K562 (cell line): ENCODE data around the gene STS. TPM values are rescaled to one million over a fixed set of nuclear protein-coding genes. Genes with fewer than 3 reads are reported as not detected.

Experiments
- ASH1L ChIP-seq: fragments of 450-650 bp; IDR thresholded peaks from 2 replicates; pipeline ENCODE4 v1.6.1; 2018; ENCODE audit warnings: borderline replicate concordance, mild to moderate bottlenecking, low read depth; ENCODE audit not compliant: partially characterized antibody
- BCLAF1 ChIP-seq, 2 experiments: fragments of 450-650 bp in 1 of 2; IDR thresholded peaks; 2 replicates each; pipeline ENCODE4 v1.6.1; 2011 to 2017; ENCODE audit warnings: low read depth in 2 of 2, antibody characterized with exemption in 1 of 2, borderline replicate concordance in 1 of 2, low read length in 1 of 2, mild to moderate bottlenecking in 1 of 2, mixed read lengths in 1 of 2; ENCODE audit not compliant: control insufficient read depth in 1 of 2
- DACH1 ChIP-seq: fragments of 450-650 bp; IDR thresholded peaks from 2 replicates; pipeline ENCODE4 v1.6.1; 2018; ENCODE audit not compliant: partially characterized antibody
- ELF2 ChIP-seq: fragments of 250-450 bp; sonication (Bioruptor Pico); IDR thresholded peaks from 2 replicates; pipeline ENCODE4 v1.5.0; 2021; ENCODE audit warnings: mild to moderate bottlenecking
- ETV1 ChIP-seq: fragments of 450-650 bp; conservative IDR thresholded peaks from 2 replicates; pipeline ENCODE4 v1.6.1; 2016; ENCODE audit warnings: missing genetic modification characterization, control low read depth, low read depth, missing compliant biosample characterization
- FOXK1 ChIP-seq: sonication (generic); formaldehyde crosslinking; IDR thresholded peaks from 2 replicates; pipeline ENCODE4 v1.8.0; 2022; ENCODE audit warnings: missing genetic modification reagents, mild to moderate bottlenecking, borderline replicate concordance
- FOXO4 ChIP-seq: fragments of 450-650 bp; formaldehyde crosslinking; IDR thresholded peaks from 2 replicates; pipeline ENCODE4 v1.4.0; 2020; ENCODE audit warnings: mild to moderate bottlenecking, moderate library complexity
- HDAC8 ChIP-seq: fragments of 450-650 bp; IDR thresholded peaks from 2 replicates; pipeline ENCODE4 v1.6.1; 2016; ENCODE audit warnings: mild to moderate bottlenecking, missing genetic modification characterization, moderate library complexity, missing compliant biosample characterization
- HDGF ChIP-seq: fragments of 450-650 bp; IDR thresholded peaks from 2 replicates; pipeline ENCODE4 v1.6.1; 2016
- HMGN3 ChIP-seq: IDR thresholded peaks from 2 replicates; pipeline ENCODE4 v1.6.1; 2011; ENCODE audit warnings: borderline replicate concordance, low read depth, mild to moderate bottlenecking, mixed read lengths, low read length; ENCODE audit not compliant: insufficient read length; ENCODE audit errors: extremely low read depth
- KDM2B ChIP-seq: fragments of 250-450 bp; sonication (Bioruptor Pico); IDR thresholded peaks from 2 replicates; pipeline ENCODE4 v1.8.0; 2021; ENCODE audit warnings: mild to moderate bottlenecking, moderate library complexity
- NR1H2 ChIP-seq: sonication (generic); formaldehyde crosslinking; IDR thresholded peaks from 2 replicates; pipeline ENCODE4 v1.4.0; 2020; ENCODE audit warnings: mild to moderate bottlenecking, missing genetic modification reagents
- SAP30 ChIP-seq: fragments of 200-600 bp; sonication (generic); IDR thresholded peaks from 2 replicates; pipeline ENCODE4 v1.6.1; 2012; ENCODE audit warnings: borderline replicate concordance, low read depth, mild to moderate bottlenecking, moderate library complexity, low read length, control low read depth, inconsistent platforms; ENCODE audit not compliant: insufficient read depth, poor library complexity, severe bottlenecking
- SRSF7 ChIP-seq: fragments of 200-400 bp; formaldehyde crosslinking; optimal IDR thresholded peaks from 2 replicates; pipeline ENCODE3; 2017; ENCODE audit warnings: mild to moderate bottlenecking, low read depth, low read length
- TAF7 ChIP-seq: fragments of 450-650 bp; IDR thresholded peaks from 2 replicates; pipeline ENCODE4 v1.6.1; 2016; ENCODE audit warnings: missing genetic modification characterization, missing compliant biosample characterization
- TSC22D4 ChIP-seq: fragments of 450-650 bp; IDR thresholded peaks from 2 replicates; pipeline ENCODE4 v1.6.1; 2016; ENCODE audit warnings: missing genetic modification characterization, missing biosample characterization, control low read depth
- U2AF1 ChIP-seq: fragments of 200-400 bp; formaldehyde crosslinking; optimal IDR thresholded peaks from 2 replicates; pipeline ENCODE3; 2017; ENCODE audit warnings: mild to moderate bottlenecking, low read depth, low read length, moderate library complexity
- ZBTB17 ChIP-seq: fragments of 450-650 bp; formaldehyde crosslinking; IDR thresholded peaks from 2 replicates; pipeline ENCODE4 v1.4.0; 2020; ENCODE audit warnings: mild to moderate bottlenecking
- ZC3H8 ChIP-seq: fragments of 450-650 bp; IDR thresholded peaks from 2 replicates; pipeline ENCODE4 v1.6.1; 2017
- ZFX ChIP-seq: sonication (generic); formaldehyde crosslinking; IDR thresholded peaks from 2 replicates; pipeline ENCODE4 v1.8.0; 2022; ENCODE audit warnings: mild to moderate bottlenecking, missing genetic modification reagents, moderate library complexity
- polyA plus RNA-seq, 8 experiments: library from polyadenylated mRNA; depleted of rRNA in 4 of 8; stranded (reverse) in 5 of 8; unstranded in 3 of 8; fragments of >200 nt; fragmentation: Nextera tagmentation in 2 of 8; fragmentation: Illumina TruSeq in 1 of 8; extraction: Ambion mirVana in 2 of 8; extraction: Trizol in 1 of 8; gene quantifications; 2 replicates each; pipeline versions ENCODE4 v1.2.1 to v1.2.3, GENCODE V29; 2011 to 2014; ENCODE audit warnings: inconsistent platforms in 1 of 8, missing spikeins in 1 of 8
- total RNA-seq, 7 experiments: library from RNA; depleted of rRNA in 6 of 7; stranded (reverse); fragments of >200 nt in 6 of 7; fragmentation: Illumina TruSeq in 2 of 7; extraction: Trizol in 2 of 7; gene quantifications; 2 replicates each; pipeline versions ENCODE4 v1.2.1 to v1.2.3, GENCODE V29; 2011 to 2021; ENCODE audit warnings: low replicate concordance in 1 of 7
- TF ChIP-seq, protein P1 (sequence below): sonication (generic); IDR thresholded peaks from 2 replicates; pipeline ENCODE4 v1.6.1; 2016

The STS gene
- total and polyA plus RNA-seq, 9 of the 15 experiments (the other 6 are each of a cell fraction or from before 2014, with no cell fraction given): 0.14 to 1.3 (median 0.63) TPM

DNA sequence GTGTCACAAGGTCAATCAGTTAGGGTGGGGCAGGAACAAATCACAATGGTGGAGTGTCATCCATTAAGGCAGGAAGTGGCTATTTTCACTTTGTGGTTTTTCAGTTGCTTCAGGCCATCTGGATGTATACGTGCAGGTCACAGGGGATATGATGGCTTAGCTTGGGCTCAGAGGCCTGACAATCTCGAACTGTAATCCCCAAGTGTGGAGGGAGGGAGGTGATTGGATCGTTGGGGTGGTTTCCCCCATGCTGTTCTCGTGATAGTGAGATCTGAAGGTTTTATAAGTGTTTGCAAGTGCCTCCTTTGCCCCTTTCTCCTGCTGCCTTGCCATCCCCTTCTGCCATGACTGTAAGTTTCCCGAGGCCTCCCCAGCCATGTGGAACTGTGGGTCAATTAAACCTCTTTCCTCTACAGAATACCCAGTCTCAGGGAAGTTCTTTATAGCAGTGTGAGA lies 36.7 kb upstream of the STS start (continued):
- TF ChIP-seq BCLAF1 (IDR thresholded peaks at IDR 0.05; ENCODE audit: borderline replicate concordance in 1 of 2, control insufficient read depth in 1 of 2, low read depth in 2 of 2, low read length in 1 of 2) (no peak), ELF2 (CRISPR knock-in tag) (peak; percentile 28; the same call in 1 of the 2 replicates), NR1H2 (CRISPR knock-in tag) (no peak), TAF7 (tag) (no peak), SAP30 (no peak), ETV1 (tag) (peak; percentile 45; the same call in 1 of the 2 replicates), FOXK1 (CRISPR knock-in tag) (no peak), ZBTB17 (0 out of 2 replicates have a peak, but pooled peaks have one; percentile 30), ASH1L (no peak), KDM2B (CRISPR knock-in tag) (no peak), FOXO4 (CRISPR knock-in tag) (no peak), U2AF1 (no peak), TSC22D4 (tag) (no peak), SRSF7 (no peak), ZFX (CRISPR knock-in tag) (no peak), ZC3H8 (no peak), HMGN3 (no peak), HDGF (no peak), DACH1 (no peak), HDAC8 (tag) (no peak)
- TF ChIP-seq, protein P1, sequence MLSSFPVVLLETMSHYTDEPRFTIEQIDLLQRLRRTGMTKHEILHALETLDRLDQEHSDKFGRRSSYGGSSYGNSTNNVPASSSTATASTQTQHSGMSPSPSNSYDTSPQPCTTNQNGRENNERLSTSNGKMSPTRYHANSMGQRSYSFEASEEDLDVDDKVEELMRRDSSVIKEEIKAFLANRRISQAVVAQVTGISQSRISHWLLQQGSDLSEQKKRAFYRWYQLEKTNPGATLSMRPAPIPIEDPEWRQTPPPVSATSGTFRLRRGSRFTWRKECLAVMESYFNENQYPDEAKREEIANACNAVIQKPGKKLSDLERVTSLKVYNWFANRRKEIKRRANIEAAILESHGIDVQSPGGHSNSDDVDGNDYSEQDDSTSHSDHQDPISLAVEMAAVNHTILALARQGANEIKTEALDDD: no peak
